PC-3 (cell line): ENCODE measurements around the gene PIGP. TPM values are rescaled to one million over a fixed set of nuclear protein-coding genes. Genes with fewer than 3 reads are reported as not detected.

Source experiments
- ATAC-seq: fragments of 200-7000 bp; cut with Tn5 transposase; 2 replicates; pipeline ENCODE4 v1.9.1; 2020; ENCODE audit warnings: mild to moderate bottlenecking, moderate library complexity
- BruUV-seq: library from RNA; stranded (reverse); fragments of 400-500 nt; replicated peaks from 2 replicates; lab custom pipeline; 2021; lab: Mats Ljungman, UMichigan
- CTCF ChIA-PET: fragments of 300-600 bp; sonication (Branson Sonifier 250); formaldehyde crosslinking; loops from one replicate; lab custom pipeline; 2022; ENCODE audit warnings: antibody characterized with exemption; lab: Charles Lee
- POLR2A ChIA-PET: fragments of 300-600 bp; sonication (Branson Sonifier 250); formaldehyde crosslinking; loops from one replicate; lab custom pipeline; 2022; ENCODE audit warnings: antibody characterized with exemption; ENCODE audit not compliant: unreplicated experiment; lab: Charles Lee
- DNase-seq: peaks from one replicate; pipeline ENCODE4 v3.0.0-alpha.2; 2015
- H2AFZ ChIP-seq: fragments of 300-600 bp; sonication (generic); 2 replicates; pipeline ENCODE4 v1.6.0; 2016; ENCODE audit warnings: antibody characterized with exemption, low read length
- H3F3A ChIP-seq: fragments of 300-600 bp; sonication (generic); one replicate; pipeline ENCODE4 v1.6.0; 2017; ENCODE audit warnings: antibody characterized with exemption, low read length, control low read depth, mild to moderate bottlenecking; ENCODE audit not compliant: unreplicated experiment
- H3K27ac ChIP-seq: fragments of 300-600 bp; sonication (generic); 2 replicates; pipeline ENCODE4 v1.5.1; 2016; ENCODE audit warnings: mild to moderate bottlenecking, low read length
- H3K27me3 ChIP-seq: fragments of 300-600 bp; sonication (generic); 2 replicates; pipeline ENCODE4 v1.6.1; 2016; ENCODE audit warnings: low read length, mixed read lengths
- H3K36me3 ChIP-seq: fragments of 300-600 bp; sonication (generic); 2 replicates; pipeline ENCODE4 v1.6.1; 2016; ENCODE audit warnings: low read depth, mixed run types, low read length, mixed read lengths
- H3K4me1 ChIP-seq: fragments of 300-600 bp; sonication (generic); 2 replicates; pipeline ENCODE4 v1.5.1; 2016; ENCODE audit warnings: low read length; ENCODE audit not compliant: insufficient read depth
- H3K4me2 ChIP-seq: fragments of 300-600 bp; sonication (generic); 2 replicates; pipeline ENCODE4 v1.6.0; 2016; ENCODE audit warnings: low read length
- H3K4me3 ChIP-seq: fragments of 300-600 bp; sonication (generic); 2 replicates; pipeline ENCODE4 v1.5.1; 2016; ENCODE audit warnings: mild to moderate bottlenecking, low read length, mixed read lengths
- H3K79me2 ChIP-seq: fragments of 300-600 bp; sonication (generic); 2 replicates; pipeline ENCODE4 v1.6.1; 2017; ENCODE audit warnings: low read length, mixed read lengths
- H3K9ac ChIP-seq: fragments of 300-600 bp; sonication (generic); 2 replicates; pipeline ENCODE4 v1.6.0; 2016; ENCODE audit warnings: mild to moderate bottlenecking, low read length
- H3K9me2 ChIP-seq: fragments of 300-600 bp; sonication (generic); replicated peaks from 2 replicates; pipeline ENCODE4 v1.6.1; 2016; ENCODE audit warnings: mixed run types, low read length, mixed read lengths
- H3K9me3 ChIP-seq: fragments of 300-600 bp; sonication (generic); 2 replicates; pipeline ENCODE4 v1.6.1; 2016; ENCODE audit warnings: low read length, mixed read lengths
- H4K20me1 ChIP-seq: fragments of 300-600 bp; sonication (generic); 2 replicates; pipeline ENCODE4 v1.6.1; 2016; ENCODE audit warnings: low read length, mixed read lengths
- CTCF ChIP-seq: fragments of 300-600 bp; sonication (generic); conservative IDR thresholded peaks from 2 replicates; pipeline ENCODE4 v1.5.1; 2017; ENCODE audit warnings: antibody characterized with exemption, low read depth, mild to moderate bottlenecking, low read length
- EZH2 ChIP-seq: fragments of 300-600 bp; sonication (generic); IDR thresholded peaks from one replicate; pipeline ENCODE4 v1.6.1; 2017; ENCODE audit warnings: antibody characterized with exemption, mild to moderate bottlenecking, low read length; ENCODE audit not compliant: unreplicated experiment
- EZH2phosphoT487 ChIP-seq: fragments of 300-600 bp; sonication (generic); IDR thresholded peaks from 2 replicates; pipeline ENCODE4 v1.6.1; 2018; ENCODE audit warnings: mild to moderate bottlenecking, antibody characterized with exemption, low read length, borderline replicate concordance
- intact Hi-C: fragments of 100-400 bp; cut with micrococcal nuclease; formaldehyde crosslinking; loops from 2 replicates; pipeline ENCODE4 v1.9.0; 2023
- total RNA-seq: library from RNA; depleted of rRNA; stranded (reverse); fragments of >200 nt; gene quantifications from 2 replicates; pipeline ENCODE4 v1.2.3, GENCODE V29; 2014; rRNA removed

PIGP gene
- total RNA-seq, 1 experiment from 2014 or later: 20.1 TPM

- H3K4me1 ChIP-seq: no peaks in the 10 kb centered on the region
- no peaks in the 10 kb centered on the region for H3K27me3 ChIP-seq
- no peaks in the 10 kb centered on the region for H3K9me3 ChIP-seq
- intact Hi-C loops: no loop called here
- H3K9ac ChIP-seq: no peak overlapping the region
- H3F3A ChIP-seq: no peaks in the 10 kb centered on the region
- no peak overlapping the region for H3K27ac ChIP-seq
- DNase-seq: no peak
- no peaks in the 10 kb centered on the region for H3K36me3 ChIP-seq
- no peak overlapping the region for H2AFZ ChIP-seq
- H4K20me1 ChIP-seq: no peaks in the 10 kb centered on the region
- H3K4me3 ChIP-seq: no peak overlapping the region
- ChIA-PET POLR2A (no interaction called here), CTCF (interaction anchor here (0.7 kb wide), 1 partner anchor 12 kb away, joined by 3 read pairs; no protein-coding TSS in a partner anchor)
- H3K4me2 ChIP-seq: no peak overlapping the region
- ATAC-seq: no peak
- no peaks in the 10 kb centered on the region for H3K9me2 ChIP-seq
- no TSS peak for BruUV-seq
- TF ChIP-seq CTCF: no peak
- no peak for TF ChIP-seq EZH2
- no peak for TF ChIP-seq EZH2phosphoT487
- no peaks in the 10 kb centered on the region for H3K79me2 ChIP-seq
Observed at GRCh38 chr21:37017951-37018679, 54.8 kb downstream of the PIGP start.

Other genes with a start within 250 kb of the PIGP start
- gene HLCS, start 106.4 kb downstream of the PIGP start, total RNA-seq: 31.7 and 44.1 TPM in 2 replicates
- 10.0 and 11.4 TPM in 2 replicates for gene RIPPLY3, start 66.4 kb downstream of the PIGP start, total RNA-seq
- 121 and 140 TPM in 2 replicates for gene TTC3, start 183 bp upstream of the PIGP start, total RNA-seq
- 46.8 and 63.3 TPM in 2 replicates for gene VPS26C, start 194.3 kb upstream of the PIGP start, total RNA-seq